HG02678 (cell line): ENCODE data around the gene SGCA.

Source experiments
- ATAC-seq: cut with Tn5 transposase; IDR thresholded peaks from one replicate; pipeline ENCODE4 v1.9.1; 2021; ENCODE audit warnings: mild to moderate bottlenecking, moderate library complexity; ENCODE audit not compliant: unreplicated experiment

Gene SGCA

GRCh38 chr17:50206604-50207293, 40.9 kb downstream of the SGCA start:
- no peak for ATAC-seq

DNA sequence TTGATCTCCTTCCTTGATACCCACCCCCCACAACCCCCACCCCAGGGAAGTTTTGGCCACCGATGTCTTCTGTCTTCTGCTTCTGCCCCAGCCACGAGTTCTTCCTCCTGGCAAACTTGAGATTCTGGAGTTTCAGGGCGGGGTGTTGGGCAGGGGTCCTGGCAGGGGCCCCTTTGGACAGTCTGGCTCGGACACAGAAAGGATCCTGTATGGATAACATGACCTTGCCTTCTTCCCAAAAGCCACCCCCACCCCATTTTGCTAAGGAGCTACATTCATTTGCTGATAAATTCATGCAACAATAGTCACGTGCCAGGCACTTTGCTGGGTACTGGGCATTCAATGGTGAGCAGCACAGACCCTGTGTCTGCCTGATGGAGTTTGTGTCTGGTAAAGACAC, 41.5 kb downstream of the SGCA start:
- ATAC-seq = no peak

- no peak for ATAC-seq
Observed at GRCh38 chr17:50207792-50208567, 42.2 kb downstream of the SGCA start.

DNA sequence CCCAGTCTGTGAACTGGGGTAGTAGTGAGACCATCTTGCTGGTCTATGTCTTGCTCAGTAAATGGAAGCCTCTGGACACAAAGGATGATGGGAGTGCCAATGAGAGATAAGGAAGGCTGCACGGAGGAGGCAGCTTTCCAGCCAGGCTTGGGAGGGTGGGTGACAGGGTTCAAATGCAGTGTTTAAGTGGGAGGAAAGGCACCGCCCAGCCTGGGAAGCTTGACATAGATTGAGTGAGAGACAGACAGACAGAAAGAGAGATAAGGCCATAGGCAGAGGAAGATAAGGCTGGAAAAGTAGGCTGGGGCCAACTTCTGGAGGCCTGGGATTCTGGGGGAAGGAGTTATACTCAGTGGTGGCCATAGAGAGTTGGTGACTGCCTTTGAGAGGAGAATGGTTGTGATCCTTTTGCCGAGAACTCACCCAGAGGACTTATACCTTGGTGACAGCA, 42.8 kb downstream of the SGCA start:
- ATAC-seq = no peak

GRCh38 chr17:50209133-50209471, 43.3 kb downstream of the SGCA start:
- no peak for ATAC-seq

GRCh38 chr17:50209472-50210239, 43.9 kb downstream of the SGCA start:
- no peak for ATAC-seq

GRCh38 chr17:50210240-50211225, 44.7 kb downstream of the SGCA start:
- no peak for ATAC-seq

- ATAC-seq = no peak
Observed at GRCh38 chr17:50211249-50212120, 45.7 kb downstream of the SGCA start.

- no peak for ATAC-seq
Observed at GRCh38 chr17:50212121-50212843, 46.5 kb downstream of the SGCA start.

DNA sequence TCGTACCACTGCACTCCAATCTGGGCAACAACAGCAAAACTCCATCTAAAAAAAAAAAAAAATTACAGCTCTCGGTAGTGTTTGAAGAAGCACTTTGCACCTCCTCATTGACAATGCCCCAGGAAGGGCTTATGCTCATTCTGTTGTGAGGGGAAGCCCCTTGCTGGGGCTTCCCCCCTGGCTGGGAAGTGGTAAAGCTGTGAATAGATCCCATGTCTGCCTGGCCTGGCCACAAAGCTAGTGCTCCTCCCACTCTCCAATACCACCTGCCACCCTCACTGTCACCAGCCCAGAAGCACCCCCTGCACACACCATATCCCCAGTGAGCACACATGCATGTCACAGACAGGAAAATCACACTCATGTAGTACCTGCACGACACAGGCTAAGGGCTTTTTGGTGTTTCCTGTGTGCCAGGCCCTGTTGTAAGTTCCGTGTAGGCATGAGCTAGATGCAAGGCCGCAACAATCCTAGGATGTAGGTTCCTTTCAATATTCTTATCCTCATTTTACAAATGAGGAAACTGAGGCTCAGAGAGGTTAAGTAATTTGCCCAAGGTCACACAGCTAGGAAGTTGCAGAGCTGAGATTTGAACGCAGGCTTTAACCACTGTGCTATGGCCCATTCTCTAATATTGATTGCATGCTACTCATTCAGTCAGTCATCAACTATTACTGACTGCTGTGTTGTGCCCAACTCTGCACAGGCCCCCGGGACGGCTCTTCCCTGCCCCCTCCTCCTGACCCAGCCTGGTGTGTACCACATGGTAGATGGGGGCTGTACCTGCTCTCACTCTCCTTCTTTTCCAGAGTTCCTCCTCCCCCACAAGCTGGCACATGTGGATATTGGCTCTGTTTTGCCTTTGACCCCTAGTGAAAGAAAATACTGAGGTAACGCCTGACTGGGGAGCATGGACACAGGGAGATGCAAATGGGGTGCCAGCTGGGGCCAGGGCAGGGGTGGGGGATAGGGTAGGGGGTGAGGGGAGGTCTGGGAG, 47.5 kb downstream of the SGCA start:
- peak; percentile 89 for ATAC-seq

GRCh38 chr17:50214976-50215760, 49.4 kb downstream of the SGCA start:
- no peak for ATAC-seq

DNA sequence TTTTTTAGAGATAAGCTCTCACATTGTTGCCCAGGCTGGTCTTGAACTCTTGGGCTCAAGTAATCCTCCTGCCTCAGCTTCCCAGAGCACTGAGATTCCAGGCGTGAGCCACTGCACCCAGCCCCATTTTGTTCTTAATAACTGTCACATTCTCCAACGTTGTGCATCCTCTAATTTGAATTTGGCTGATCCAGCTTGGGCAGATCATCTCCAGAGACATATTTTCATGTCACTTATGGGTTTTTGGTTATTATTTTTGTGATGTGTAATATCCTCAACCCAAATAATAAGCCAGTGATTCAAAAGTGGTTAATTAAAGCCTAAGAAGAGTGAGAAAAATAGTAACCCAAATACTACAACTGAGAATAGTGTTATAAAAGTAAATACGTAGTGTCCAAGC, 51.8 kb downstream of the SGCA start:
- ATAC-seq = no peak

DNA sequence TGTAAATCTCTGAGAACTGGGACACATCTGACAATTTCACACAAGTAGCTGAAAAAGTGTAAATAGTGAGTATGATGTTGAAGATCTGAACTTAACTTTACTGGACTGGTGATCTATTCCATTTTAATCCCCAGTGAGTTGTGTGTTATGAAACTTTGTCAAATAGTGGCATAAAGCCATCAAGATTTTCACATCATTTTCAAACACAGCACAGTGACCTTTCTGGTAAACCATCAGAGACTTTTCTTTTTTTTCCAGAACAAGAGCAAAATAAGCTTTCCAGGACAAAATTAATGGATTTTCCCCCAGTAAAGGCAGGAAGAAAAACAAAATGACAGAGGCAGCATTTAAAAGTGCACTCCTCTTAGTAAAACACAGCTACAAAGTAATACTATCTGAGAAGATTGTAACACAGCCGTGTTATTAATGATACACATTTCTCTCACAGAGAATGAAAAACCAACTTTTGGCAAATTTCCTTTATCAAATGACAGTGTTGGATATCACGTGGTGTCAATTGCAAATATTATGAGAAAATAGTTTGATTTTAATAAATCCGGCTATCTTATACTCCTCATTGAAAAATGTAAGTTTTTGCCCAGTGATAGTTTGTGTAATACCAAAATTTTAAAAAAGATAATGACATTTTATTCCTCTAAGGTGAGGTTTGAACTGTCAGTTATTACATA, 52.4 kb downstream of the SGCA start:
- ATAC-seq = no peak

GRCh38 chr17:50218771-50219315, 53.0 kb downstream of the SGCA start:
- ATAC-seq = no peak

DNA sequence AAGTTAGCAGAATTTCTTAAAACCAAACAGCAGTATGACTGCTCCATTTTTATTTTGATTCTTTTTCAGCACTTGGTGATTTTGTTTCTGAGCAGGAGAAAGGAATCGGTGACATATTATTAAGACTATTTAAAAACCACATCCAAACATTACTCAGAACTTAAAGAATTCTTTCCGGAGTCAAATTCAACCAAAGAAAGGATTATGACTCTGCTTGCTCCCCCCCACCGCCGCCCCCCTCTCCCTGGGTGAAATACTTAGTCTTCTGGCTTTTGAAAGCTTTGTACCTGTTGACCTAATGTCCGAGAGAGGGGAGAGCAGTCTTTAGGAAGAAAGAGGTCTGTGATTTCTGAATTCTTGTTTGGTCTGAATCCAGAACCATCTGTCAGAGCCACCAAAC, 53.5 kb downstream of the SGCA start:
- no peak for ATAC-seq

DNA sequence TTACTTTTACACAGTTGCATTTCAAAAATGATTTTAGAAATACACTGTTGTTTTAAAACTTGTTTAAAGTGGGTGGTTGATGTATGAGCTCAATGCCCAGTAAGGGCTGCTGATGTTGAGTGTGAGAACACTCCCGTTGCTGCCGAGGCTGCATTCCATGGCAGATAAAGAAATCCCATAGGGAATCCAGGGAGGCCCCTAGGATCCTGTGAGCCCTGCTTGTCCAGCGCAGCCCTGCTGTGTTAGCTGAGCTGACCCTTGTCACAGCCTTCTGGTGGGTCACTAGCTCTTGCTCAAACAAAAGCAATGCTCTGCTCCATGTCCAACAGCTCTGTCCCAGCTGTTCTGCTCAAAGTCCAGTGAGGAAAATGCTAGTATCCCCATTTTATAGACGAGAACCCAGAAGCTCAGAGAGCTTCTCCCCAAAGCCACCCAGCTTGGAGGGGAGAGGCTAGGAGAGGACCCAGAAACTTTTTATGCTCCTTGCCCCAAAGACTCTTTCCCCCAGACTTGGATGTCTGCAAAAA, 54.2 kb downstream of the SGCA start:
- ATAC-seq = no peak
